ENCODE data around the gene CTDSPL.
"Not testable (repeated sequence)": the region's sequence is repeated elsewhere in the genome, so short reads cannot be mapped to it uniquely, and the experiment has no call there.

Gene CTDSPL

GRCh38 chr3:37972056-37972455 lies 110.4 kb downstream of the CTDSPL start:
- not testable (repeated sequence) for DNase-seq

- DNase-seq: no peak
These were observed 111.8 kb downstream of the CTDSPL start for GRCh38 chr3:37973246-37974054.

- no peak for DNase-seq
These were observed 112.7 kb downstream of the CTDSPL start for GRCh38 chr3:37974121-37975083.

GRCh38 chr3:37979541-37980461 lies 118.1 kb downstream of the CTDSPL start:
- DNase-seq: no peak

DNA sequence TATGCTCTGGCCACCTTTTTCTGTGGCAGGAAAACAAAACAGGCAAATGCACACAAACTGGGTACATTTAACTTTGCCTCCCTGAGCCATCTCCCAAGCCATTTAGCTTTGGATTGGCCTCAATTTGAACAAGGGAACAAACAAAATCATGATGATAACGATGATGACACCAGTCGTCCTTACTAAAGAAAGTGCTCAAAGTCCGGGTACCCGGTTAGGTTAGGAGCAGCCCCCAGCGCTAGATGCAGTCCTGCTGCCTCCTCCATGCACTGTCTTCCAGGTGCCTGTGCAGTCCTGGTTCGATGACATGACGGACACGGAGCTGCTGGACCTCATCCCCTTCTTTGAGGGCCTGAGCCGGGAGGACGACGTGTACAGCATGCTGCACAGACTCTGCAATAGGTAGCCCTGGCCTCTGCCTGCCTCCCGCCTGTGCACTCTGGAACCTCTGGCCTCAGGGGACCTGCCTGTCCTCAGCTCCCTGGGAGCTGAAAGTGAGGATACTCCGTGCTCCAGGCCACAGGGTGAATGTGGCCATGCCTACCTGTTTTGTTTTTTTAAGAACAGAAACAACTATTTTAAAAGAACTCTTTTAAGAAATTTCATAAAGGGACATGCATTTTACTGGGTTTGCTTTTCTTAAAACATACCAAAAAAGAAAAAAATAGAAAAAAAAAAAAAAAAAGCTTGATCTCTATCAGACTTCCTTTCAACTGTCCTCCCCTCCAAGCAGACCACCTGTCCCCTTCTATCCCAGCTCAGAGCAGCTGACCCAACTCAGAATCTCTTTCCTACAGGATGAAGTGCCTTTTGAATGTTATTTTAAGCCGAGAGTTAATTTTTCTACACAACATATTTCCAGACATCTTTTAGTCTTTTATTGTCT lies 119.0 kb downstream of the CTDSPL start:
- DNase-seq: no peak

DNA sequence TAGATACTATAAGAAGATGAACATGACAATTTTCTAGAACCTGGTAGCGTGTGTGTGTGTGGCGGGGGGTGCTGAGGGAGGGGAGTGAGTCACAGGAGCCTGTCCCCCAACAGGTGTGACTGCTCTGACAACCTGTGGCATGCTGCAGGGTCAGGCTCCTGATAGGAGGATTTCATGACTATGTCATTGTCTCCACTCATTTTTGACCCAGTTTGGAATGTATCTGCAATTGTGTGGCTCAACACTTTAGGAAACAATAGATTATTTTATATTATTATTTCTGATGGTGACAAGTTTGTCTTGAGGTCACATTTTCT lies 119.6 kb downstream of the CTDSPL start:
- no peak for DNase-seq

- no peak for DNase-seq
These were observed 120.7 kb downstream of the CTDSPL start for GRCh38 chr3:37982331-37982730.

DNA sequence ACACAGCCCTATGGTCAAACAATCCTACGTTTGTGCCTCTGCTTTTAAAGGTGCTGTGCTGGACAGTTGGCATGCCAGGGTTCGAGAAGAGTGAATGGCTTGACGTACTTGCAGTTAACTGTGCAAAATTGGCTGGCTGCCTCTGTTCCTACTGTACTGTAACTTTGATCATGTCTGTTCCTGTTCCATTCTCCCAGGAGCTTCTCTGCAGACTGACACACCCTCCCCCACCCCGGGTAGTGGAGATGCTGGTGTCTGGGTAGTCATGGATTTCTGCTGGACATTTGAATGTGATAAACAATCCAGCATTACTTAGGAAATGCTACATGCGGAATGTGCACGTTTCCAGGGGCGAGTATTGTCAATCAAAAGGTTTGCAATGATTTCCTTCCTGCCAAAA lies 122.4 kb downstream of the CTDSPL start:
- no peak for DNase-seq

GRCh38 chr3:37984596-37984995 lies 122.9 kb downstream of the CTDSPL start:
- DNase-seq: no peak

DNA sequence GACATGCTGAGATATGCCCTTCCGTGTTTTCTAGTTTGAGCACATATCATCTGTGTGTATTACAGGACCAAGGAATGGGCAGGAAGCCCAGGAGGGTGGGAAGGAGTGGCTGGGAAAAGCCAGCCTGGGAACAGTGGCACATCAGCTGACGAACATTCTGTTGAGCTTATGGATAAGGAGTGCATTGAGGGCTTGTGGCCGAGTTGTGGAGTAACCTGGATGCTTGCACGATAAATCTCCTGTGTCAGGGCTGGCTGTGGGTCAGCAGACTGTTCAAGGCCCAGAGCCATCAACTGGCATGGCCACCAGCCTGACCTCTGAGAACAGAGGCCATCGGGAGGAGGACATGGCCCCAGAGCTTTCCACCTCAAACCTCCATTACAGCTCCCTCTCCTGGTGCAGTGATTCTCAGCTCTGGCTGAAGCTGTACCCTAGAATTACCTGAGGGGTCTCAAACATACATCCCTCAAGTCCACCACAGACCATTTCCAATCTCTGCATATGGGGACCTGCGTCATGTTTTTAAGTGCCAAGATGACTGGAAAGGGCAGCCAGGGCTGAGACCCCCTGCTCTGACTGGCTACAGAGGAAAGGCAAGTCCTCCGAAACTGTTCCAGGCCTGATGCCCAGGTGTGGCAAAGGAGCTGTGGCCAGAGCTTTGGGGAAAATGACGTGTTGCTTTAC lies 124.1 kb downstream of the CTDSPL start:
- no peak for DNase-seq

- peak; percentile 82 for DNase-seq
These were observed 125.0 kb downstream of the CTDSPL start for GRCh38 chr3:37986479-37987314.

- no peak for DNase-seq
These were observed 125.6 kb downstream of the CTDSPL start for GRCh38 chr3:37987315-37987697.

DNA sequence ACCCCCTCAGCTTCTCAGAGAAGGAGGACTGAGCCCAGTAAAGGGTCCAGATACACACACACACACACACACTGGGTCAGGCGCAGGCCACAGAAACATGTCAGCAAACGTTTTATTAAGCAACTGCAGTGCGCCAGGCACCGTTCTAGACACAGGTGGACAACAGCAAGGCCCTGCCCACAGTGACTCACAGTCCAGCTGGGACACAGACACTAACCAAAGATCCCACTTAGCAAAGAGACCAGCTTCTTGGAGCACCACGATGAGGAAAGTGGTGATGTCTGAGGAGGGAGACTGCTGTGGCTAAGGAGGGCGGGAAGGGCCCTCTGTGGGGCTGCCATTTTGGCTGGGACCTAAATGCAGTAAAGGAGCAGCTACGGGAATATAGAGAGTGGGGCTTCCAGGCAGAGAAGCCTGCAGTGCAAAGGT lies 126.1 kb downstream of the CTDSPL start:
- no peak for DNase-seq

GRCh38 chr3:37988376-37988775 lies 126.7 kb downstream of the CTDSPL start:
- DNase-seq: not testable (repeated sequence)

GRCh38 chr3:37988931-37989525 lies 127.3 kb downstream of the CTDSPL start:
- no peak for DNase-seq

- no peak for DNase-seq
These were observed 128.3 kb downstream of the CTDSPL start for GRCh38 chr3:37989821-37990480.

DNA sequence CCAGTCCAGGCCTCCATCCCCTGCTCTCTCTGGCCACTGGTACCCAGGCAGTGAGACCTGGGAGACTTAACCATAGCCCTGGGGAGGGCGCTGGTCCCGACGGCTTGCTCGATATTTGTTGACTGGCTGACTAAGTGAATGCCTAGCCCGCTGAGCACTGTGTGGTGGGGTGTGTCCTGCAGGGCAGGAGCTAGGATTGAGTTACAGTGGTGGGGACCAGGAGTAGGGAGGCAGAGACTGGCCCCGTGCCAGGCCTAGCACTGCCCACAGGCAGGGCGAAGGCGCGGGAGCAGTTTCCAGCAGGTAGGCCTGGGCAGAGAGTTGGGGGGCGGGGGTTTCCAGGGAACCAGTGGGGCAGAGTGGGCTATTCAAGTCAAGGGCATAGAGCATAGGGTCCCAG lies 128.8 kb downstream of the CTDSPL start, which contains the start of gene VILL:
TSS of gene VILL (plus strand) at position 260 of the 400 bp plus-strand sequence. CDS start 2,887 bp downstream, outside the sequence.
- DNase-seq: peak; percentile 32

DNA sequence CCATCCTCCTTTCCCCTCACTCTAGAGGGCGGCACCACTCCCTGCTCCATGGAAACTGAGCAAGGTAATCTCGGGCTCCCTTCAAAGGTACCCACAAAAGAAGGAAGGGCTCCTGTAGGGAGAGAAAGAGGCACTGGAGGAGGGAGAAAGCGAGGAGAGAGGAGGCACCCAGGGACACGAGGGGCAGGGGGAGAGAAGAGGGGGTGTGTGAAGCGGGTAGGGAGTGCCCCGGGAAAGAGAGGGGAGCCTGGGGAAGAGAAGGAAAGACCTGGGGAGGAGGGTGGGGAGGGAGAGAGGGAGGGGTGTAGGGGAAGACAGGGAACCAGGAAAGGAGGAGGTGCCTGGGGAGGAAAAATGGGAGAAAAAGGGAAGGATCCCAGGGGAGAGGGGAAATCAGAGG lies 129.4 kb downstream of the CTDSPL start:
- no peak for DNase-seq

- no peak for DNase-seq
These were observed 130.1 kb downstream of the CTDSPL start for GRCh38 chr3:37991823-37992222.
